Measurements from ENCODE around the gene C11orf42.
A peak's percentile ranks its signal among the peaks of the same experiment; 100 is the strongest.

C11orf42 gene

GRCh38 chr11:6232899-6233298 lies 27.5 kb downstream of the C11orf42 start:
- H3K4me1 ChIP-seq (ENCODE audit: insufficient read depth, poor library complexity, severe bottlenecking), result no peaks in the 10 kb centered on the region

GRCh38 chr11:6233984-6234386 lies 28.6 kb downstream of the C11orf42 start:
- H3K27me3 ChIP-seq (ENCODE audit: insufficient read depth, poor library complexity, severe bottlenecking), result no peaks in the 10 kb centered on the region
- H3K4me3 ChIP-seq (ENCODE audit: severe bottlenecking), result peak overlapping the region; percentile 76
- no peak for TF ChIP-seq CTCF (IDR thresholded peaks at IDR 0.05; ENCODE audit: poor library complexity, severe bottlenecking)
- ATAC-seq (ENCODE audit: low read depth), result peak; percentile 3; the same call in 2 of the 3 replicates
- H3K4me1 ChIP-seq (ENCODE audit: insufficient read depth, poor library complexity, severe bottlenecking), result no peaks in the 10 kb centered on the region
- H3K27ac ChIP-seq (ENCODE audit: poor library complexity, severe bottlenecking), result no peak overlapping the region
- no peak for DNase-seq (ENCODE audit: low spot score)
- no peaks in the 10 kb centered on the region for H3K9me3 ChIP-seq (ENCODE audit: severe bottlenecking)
- H3K36me3 ChIP-seq (ENCODE audit: low read depth), result no peaks in the 10 kb centered on the region

More at GRCh38 chr11:6232899-6233298, 27.5 kb downstream of the C11orf42 start:
- Histone ChIP-seq H3K36me3 (ENCODE audit: low read depth) (no peaks in the 10 kb centered on the region), H3K27ac (ENCODE audit: poor library complexity, severe bottlenecking) (no peak overlapping the region), H3K9me3 (ENCODE audit: severe bottlenecking) (no peaks in the 10 kb centered on the region), H3K27me3 (ENCODE audit: insufficient read depth, poor library complexity, severe bottlenecking) (no peaks in the 10 kb centered on the region), H3K4me3 (ENCODE audit: severe bottlenecking) (no peak overlapping the region)
- TF ChIP-seq CTCF (IDR thresholded peaks at IDR 0.05; ENCODE audit: poor library complexity, severe bottlenecking), result no peak
- DNase-seq (ENCODE audit: low spot score) (no peak), ATAC-seq (ENCODE audit: low read depth) (no peak)

DNA sequence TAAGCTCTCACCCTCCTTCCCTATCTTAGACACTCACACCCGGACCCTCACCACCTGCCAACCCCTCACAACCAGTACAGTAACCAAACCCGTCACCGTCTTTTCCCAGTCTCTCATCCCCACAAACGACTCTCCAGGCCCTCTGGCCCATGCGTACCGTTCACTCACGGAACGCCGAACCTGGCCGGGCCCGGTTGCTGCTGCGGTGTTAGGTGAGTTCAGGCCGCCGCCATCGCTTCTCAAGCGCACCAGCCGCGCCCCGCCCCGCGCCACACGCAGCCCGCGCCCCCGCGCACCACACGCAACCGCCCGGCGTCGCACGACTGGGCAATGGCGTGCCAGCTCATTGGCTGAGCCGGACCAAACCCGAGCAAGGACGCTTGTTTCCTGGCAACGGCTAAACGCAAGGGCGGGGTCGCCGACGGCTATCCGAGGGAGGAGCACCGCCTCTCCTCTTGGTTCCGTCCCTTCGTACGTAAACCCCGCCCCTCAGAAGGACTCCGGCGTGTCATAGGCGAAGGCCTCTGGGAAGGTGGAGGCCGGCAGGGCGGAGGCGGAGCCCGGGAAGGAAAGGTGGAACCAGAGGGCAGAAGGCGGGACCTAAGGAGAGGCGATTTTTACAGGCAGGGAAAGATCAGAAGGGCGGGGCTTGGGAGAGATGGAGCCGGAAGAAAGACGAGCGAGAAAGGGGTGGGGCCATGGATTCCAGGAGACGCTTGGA lies 29.2 kb downstream of the C11orf42 start, which contains the start of gene FHIP1B:
Gene FHIP1B, minus strand, starts transcription at position 250 of the 721 bp plus-strand sequence. CDS start 10,120 bp downstream, outside the sequence.
- TF ChIP-seq CTCF (IDR thresholded peaks at IDR 0.05; ENCODE audit: poor library complexity, severe bottlenecking), result no peak
- H3K27me3 ChIP-seq (ENCODE audit: insufficient read depth, poor library complexity, severe bottlenecking), result no peaks in the 10 kb centered on the region
- H3K27ac ChIP-seq (ENCODE audit: poor library complexity, severe bottlenecking), result peak within 1 kb of the TSS; percentile 27
- H3K4me1 ChIP-seq (ENCODE audit: insufficient read depth, poor library complexity, severe bottlenecking), result no peaks in the 10 kb centered on the region
- no peaks in the 10 kb centered on the region for H3K9me3 ChIP-seq (ENCODE audit: severe bottlenecking)
- DNase-seq (ENCODE audit: low spot score) (peak; percentile 99), ATAC-seq (ENCODE audit: low read depth) (peak; percentile 91)
- H3K36me3 ChIP-seq (ENCODE audit: low read depth), result no peaks in the 10 kb centered on the region
- peak within 1 kb of the TSS; percentile 76 for H3K4me3 ChIP-seq (ENCODE audit: severe bottlenecking)

DNA sequence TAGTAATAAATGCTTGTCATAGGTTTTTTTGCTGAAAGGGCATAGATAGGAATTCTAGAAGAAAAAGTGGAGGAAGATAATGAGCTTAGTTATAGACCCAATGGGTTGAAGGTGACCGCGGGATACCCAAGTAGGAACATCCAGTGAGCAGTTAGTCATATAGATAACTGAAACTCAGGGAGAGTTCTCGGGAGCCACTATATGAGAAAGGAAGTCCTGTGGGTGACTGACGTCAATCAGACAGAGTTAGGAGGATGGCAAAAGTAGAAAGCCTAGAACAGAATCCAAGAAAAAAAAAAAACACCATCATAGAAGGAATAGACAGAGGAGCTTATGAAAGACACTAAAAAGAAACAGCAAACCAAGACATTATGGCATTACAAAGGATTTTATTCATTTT lies 31.9 kb downstream of the C11orf42 start:
- H3K27me3 ChIP-seq (ENCODE audit: insufficient read depth, poor library complexity, severe bottlenecking), result no peaks in the 10 kb centered on the region
- H3K36me3 ChIP-seq (ENCODE audit: low read depth), result no peaks in the 10 kb centered on the region
- H3K9me3 ChIP-seq (ENCODE audit: severe bottlenecking), result no peaks in the 10 kb centered on the region
- H3K4me3 ChIP-seq (ENCODE audit: severe bottlenecking), result no peak overlapping the region
- DNase-seq (ENCODE audit: low spot score) (no peak), ATAC-seq (ENCODE audit: low read depth) (no peak)
- H3K27ac ChIP-seq (ENCODE audit: poor library complexity, severe bottlenecking), result no peak overlapping the region
- no peaks in the 10 kb centered on the region for H3K4me1 ChIP-seq (ENCODE audit: insufficient read depth, poor library complexity, severe bottlenecking)
- no peak for TF ChIP-seq CTCF (IDR thresholded peaks at IDR 0.05; ENCODE audit: poor library complexity, severe bottlenecking)

- no peak for DNase-seq (ENCODE audit: low spot score)
- TF ChIP-seq CTCF (IDR thresholded peaks at IDR 0.05; ENCODE audit: poor library complexity, severe bottlenecking), result no peak
- no peak for ATAC-seq (ENCODE audit: low read depth)
- H3K4me3 ChIP-seq (ENCODE audit: severe bottlenecking), result no peak overlapping the region
- no peaks in the 10 kb centered on the region for H3K9me3 ChIP-seq (ENCODE audit: severe bottlenecking)
- H3K27ac ChIP-seq (ENCODE audit: poor library complexity, severe bottlenecking), result no peak overlapping the region
- H3K4me1 ChIP-seq (ENCODE audit: insufficient read depth, poor library complexity, severe bottlenecking), result no peaks in the 10 kb centered on the region
- no peaks in the 10 kb centered on the region for H3K36me3 ChIP-seq (ENCODE audit: low read depth)
- no peaks in the 10 kb centered on the region for H3K27me3 ChIP-seq (ENCODE audit: insufficient read depth, poor library complexity, severe bottlenecking)
These were observed 32.5 kb downstream of the C11orf42 start for GRCh38 chr11:6237761-6238302.
